Natural killer cell (primary cell): ENCODE data around the gene PLD4. TPM values are rescaled to one million over a fixed set of nuclear protein-coding genes. Genes with fewer than 3 reads are reported as not detected.

Source experiments
- ATAC-seq, 3 donors: fragments of 150-1000 bp in 2 of 3; fragments of 200-7000 bp in 1 of 3; cut with Tn5 transposase; 1 replicate in 1 of 3; 2 replicates in 2 of 3; pipeline ENCODE4 v1.10.0; 2021; ENCODE audit warnings: mild to moderate bottlenecking in 2 of 3, moderate library complexity in 2 of 3
- DNase-seq, 2 donors: peaks; one replicate each; pipeline versions ENCODE4 v3.0.0 to v3.0.0-alpha.2; 2013 to 2021; ENCODE audit warnings: mixed read lengths in 1 of 2
- H3K27ac ChIP-seq: one replicate; pipeline ENCODE4 v1.5.1; 2013; ENCODE audit warnings: mild to moderate bottlenecking, low read length
- H3K27me3 ChIP-seq: one replicate; pipeline ENCODE4 v1.6.1; 2013; ENCODE audit warnings: low read length; ENCODE audit not compliant: control insufficient read depth, insufficient read depth
- H3K36me3 ChIP-seq: one replicate; pipeline ENCODE4 v1.6.1; 2013; ENCODE audit warnings: low read length; ENCODE audit not compliant: control insufficient read depth, insufficient read depth
- H3K4me1 ChIP-seq: one replicate; pipeline ENCODE4 v1.6.1; 2013; ENCODE audit warnings: low read length; ENCODE audit not compliant: control insufficient read depth, insufficient read depth
- H3K4me3 ChIP-seq: one replicate; pipeline ENCODE4 v1.5.1; 2013; ENCODE audit warnings: low read length
- H3K9me3 ChIP-seq: one replicate; pipeline ENCODE4 v1.6.1; 2013; ENCODE audit warnings: low read length; ENCODE audit not compliant: control insufficient read depth, insufficient read depth
- H3K27ac Mint-ChIP-seq, 2 donors: one replicate each; pipeline ENCODE4 v1.8.0; 2022; ENCODE audit warnings: mild to moderate bottlenecking in 2 of 2, mixed read lengths in 2 of 2, moderate library complexity in 1 of 2
- H3K27me3 Mint-ChIP-seq, 2 donors: one replicate each; pipeline ENCODE4 v1.8.0; 2022; ENCODE audit warnings: low read depth in 2 of 2, mixed read lengths in 2 of 2
- H3K36me3 Mint-ChIP-seq: one replicate; pipeline ENCODE4 v1.8.0; 2022; ENCODE audit warnings: mixed read lengths
- H3K4me1 Mint-ChIP-seq, 2 donors: one replicate each; pipeline ENCODE4 v1.8.0; 2022; ENCODE audit warnings: mixed read lengths in 2 of 2
- H3K4me3 Mint-ChIP-seq: one replicate; pipeline ENCODE4 v1.8.0; 2022; ENCODE audit warnings: mild to moderate bottlenecking, moderate library complexity, mixed read lengths
- H3K9me3 Mint-ChIP-seq, 2 donors: one replicate each; pipeline ENCODE4 v1.8.0; 2022; ENCODE audit warnings: mixed read lengths in 2 of 2
- whole genome bisulfite sequencing: methylation state at CpG from one replicate; pipeline ENCODE4 v1.1.7; 2013; ENCODE audit warnings: missing lambda C conversion rate; ENCODE audit not compliant: insufficient coverage; 5-methylcytosine and 5-hydroxymethylcytosine counted together
- intact Hi-C: fragments of 100-400 bp; cut with micrococcal nuclease; formaldehyde crosslinking; loops from one replicate; pipeline ENCODE4 v1.14.2; 2022
- total RNA-seq, 4 donors: library from RNA; stranded (reverse); fragments of 120-200 nt in 1 of 4; gene quantifications; one replicate each; pipeline versions ENCODE4 v1.2.3 to v1.2.4, GENCODE V29; 2013 to 2022
- TF ChIP-seq, protein P1 (sequence below): fragments of 200-600 bp; IDR thresholded peaks from one replicate; pipeline ENCODE4 v1.8.0; 2022; ENCODE audit warnings: antibody characterized with exemption

PLD4 gene
- total RNA-seq, 3 donors from 2014 or later (not counting 1 experiment from before 2014, with no cell fraction given), result 1.7 to 7.2 (median 2.9) TPM

DNA sequence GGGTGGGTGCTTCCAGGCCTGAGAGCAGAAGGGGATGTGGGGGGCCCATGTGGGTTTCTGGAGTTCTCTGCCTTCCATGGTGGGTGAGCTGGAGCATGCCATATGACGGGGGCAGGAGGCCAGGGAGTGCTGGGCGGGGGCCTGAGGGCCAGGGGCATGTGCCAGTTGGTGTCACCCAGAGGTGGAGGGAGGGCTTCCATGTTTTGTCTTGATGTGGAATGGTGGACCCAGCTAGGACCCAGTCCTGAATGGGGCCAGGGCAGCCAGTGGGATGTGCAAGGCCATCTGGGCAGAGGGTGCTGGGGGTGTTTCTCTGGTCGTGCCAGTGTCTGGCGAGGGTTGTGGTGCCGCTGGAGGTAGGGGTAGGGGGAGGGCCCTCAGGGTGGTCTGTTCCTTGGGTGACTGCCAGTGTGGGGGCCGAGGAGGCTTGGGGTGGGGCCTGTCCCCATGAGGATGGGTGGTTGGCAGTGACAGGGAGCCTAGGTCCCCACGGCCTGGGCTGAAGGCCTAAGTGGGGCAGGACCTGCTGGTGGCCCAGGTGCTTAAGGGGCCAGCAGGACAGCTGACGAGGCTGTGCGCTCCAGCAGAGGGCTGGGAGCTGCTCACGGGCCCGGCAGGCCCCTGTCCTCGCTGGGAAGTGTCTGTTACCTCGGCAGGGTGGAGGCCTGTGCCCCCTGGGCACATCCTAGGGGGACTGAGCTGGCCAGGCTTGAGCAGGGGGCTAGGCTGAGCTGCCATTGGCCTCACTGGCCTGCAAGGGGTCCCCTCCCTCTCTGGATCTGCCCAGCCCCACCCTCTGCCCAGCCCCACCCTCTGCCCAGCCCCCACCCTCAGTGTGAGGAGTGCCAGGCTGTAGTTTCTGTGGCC is 32.8 kb upstream of the PLD4 start:
- no peaks in the 10 kb centered on the region for H3K9me3 ChIP-seq
- H3K36me3 ChIP-seq, result no peaks in the 10 kb centered on the region
- 73% methylated on average over 13 of the region's 13 CpGs for WGBS
- Mint-ChIP-seq H3K9me3 (no peaks in the 10 kb centered on the region), H3K4me1 (no peaks in the 10 kb centered on the region), H3K27ac (no peak overlapping the region), H3K36me3 (no peaks in the 10 kb centered on the region), H3K27me3 (no peaks in the 10 kb centered on the region), H3K4me3 (no peak overlapping the region)
- no peaks in the 10 kb centered on the region for H3K4me1 ChIP-seq
- H3K4me3 ChIP-seq, result no peak overlapping the region
- DNase-seq (peak in 1 of 2 donors; percentile 14), ATAC-seq (no peak)
- intact Hi-C loops, result no loop called here
- TF ChIP-seq, protein P1, sequence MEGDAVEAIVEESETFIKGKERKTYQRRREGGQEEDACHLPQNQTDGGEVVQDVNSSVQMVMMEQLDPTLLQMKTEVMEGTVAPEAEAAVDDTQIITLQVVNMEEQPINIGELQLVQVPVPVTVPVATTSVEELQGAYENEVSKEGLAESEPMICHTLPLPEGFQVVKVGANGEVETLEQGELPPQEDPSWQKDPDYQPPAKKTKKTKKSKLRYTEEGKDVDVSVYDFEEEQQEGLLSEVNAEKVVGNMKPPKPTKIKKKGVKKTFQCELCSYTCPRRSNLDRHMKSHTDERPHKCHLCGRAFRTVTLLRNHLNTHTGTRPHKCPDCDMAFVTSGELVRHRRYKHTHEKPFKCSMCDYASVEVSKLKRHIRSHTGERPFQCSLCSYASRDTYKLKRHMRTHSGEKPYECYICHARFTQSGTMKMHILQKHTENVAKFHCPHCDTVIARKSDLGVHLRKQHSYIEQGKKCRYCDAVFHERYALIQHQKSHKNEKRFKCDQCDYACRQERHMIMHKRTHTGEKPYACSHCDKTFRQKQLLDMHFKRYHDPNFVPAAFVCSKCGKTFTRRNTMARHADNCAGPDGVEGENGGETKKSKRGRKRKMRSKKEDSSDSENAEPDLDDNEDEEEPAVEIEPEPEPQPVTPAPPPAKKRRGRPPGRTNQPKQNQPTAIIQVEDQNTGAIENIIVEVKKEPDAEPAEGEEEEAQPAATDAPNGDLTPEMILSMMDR, result no peak
- H3K27ac ChIP-seq, result no peak overlapping the region
- no peaks in the 10 kb centered on the region for H3K27me3 ChIP-seq

DNA sequence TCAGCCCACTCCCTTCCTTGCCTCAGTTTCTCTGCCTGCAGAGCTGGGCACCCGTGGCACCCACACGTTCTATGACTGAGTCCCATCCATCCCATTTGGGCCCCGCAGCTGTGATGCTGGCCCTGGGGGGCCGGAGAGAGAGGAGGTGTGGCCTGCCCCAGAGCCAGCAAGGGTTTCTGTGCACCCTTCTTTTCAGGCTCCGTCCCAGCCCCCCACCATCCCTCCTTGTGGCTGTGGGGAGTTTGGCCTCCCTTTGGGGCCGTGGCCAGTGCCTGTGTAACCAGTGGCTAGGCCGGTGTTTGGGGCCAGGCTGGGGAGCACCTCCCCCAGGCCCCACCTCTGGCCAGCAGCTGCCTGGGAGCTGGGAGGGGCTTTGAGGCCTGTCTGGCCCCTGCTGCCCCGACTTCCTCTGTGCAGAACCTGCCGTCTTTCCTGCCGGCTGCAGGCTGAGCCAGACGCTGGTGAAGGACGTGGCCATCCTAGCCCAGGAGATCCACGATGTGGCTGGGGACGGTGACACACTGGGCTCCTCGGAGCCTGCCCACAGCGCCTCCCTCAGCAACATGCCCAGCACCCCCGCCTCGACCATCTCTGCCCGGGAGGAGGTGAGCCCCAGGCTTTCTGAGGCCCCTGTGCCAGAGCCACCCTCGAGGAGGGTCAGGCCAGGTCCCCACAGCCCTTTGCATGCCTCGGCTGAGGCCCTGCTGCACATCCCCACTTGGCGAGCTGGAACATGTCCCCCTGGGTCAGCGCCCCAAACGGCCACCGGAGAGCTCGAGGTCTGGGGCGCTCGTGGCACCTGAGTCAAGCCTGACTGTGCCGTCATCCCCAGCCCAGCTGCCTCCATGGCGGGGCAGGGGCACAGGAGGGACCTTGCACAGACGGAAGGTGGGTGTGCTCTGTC is 31.9 kb upstream of the PLD4 start:
- Mint-ChIP-seq H3K27ac (no peak overlapping the region), H3K36me3 (no peaks in the 10 kb centered on the region), H3K27me3 (no peaks in the 10 kb centered on the region), H3K9me3 (no peaks in the 10 kb centered on the region), H3K4me1 (no peaks in the 10 kb centered on the region), H3K4me3 (no peak overlapping the region)
- H3K9me3 ChIP-seq, result no peaks in the 10 kb centered on the region
- ATAC-seq, result no peak
- TF ChIP-seq, protein P1, result no peak
- H3K27ac ChIP-seq, result no peak overlapping the region
- H3K27me3 ChIP-seq, result no peaks in the 10 kb centered on the region
- no peak overlapping the region for H3K4me3 ChIP-seq
- intact Hi-C loops, result no loop called here
- WGBS, result 68% methylated on average over 31 of the region's 31 CpGs
- DNase-seq, result peak in 1 of 2 donors; percentile 14
- H3K36me3 ChIP-seq, result no peaks in the 10 kb centered on the region
- H3K4me1 ChIP-seq, result no peaks in the 10 kb centered on the region

- TF ChIP-seq, protein P1, result no peak
Observed at GRCh38 chr14:104893435-104894207, 31.1 kb upstream of the PLD4 start.

More at GRCh38 chr14:104893435-104894207, 31.1 kb upstream of the PLD4 start:
- no peak overlapping the region for H3K27ac Mint-ChIP-seq
- Histone ChIP-seq H3K9me3 (no peaks in the 10 kb centered on the region), H3K4me3 (no peak overlapping the region), H3K4me1 (no peaks in the 10 kb centered on the region), H3K36me3 (no peaks in the 10 kb centered on the region), H3K27ac (no peak overlapping the region), H3K27me3 (no peaks in the 10 kb centered on the region)
- H3K36me3 Mint-ChIP-seq, result no peaks in the 10 kb centered on the region
- intact Hi-C loops, result no loop called here
- no peaks in the 10 kb centered on the region for H3K27me3 Mint-ChIP-seq
- ATAC-seq (no peak), DNase-seq (peak; percentile 2 to 11)
- H3K9me3 Mint-ChIP-seq, result no peaks in the 10 kb centered on the region
- H3K4me1 Mint-ChIP-seq, result no peaks in the 10 kb centered on the region
- WGBS, result 85% methylated on average over 39 of the region's 39 CpGs
- H3K4me3 Mint-ChIP-seq, result no peak overlapping the region
